Left renal pelvis (tissue), 4 donors: ENCODE results near the gene FNIP2. TPM values are rescaled to one million over a fixed set of nuclear protein-coding genes. Genes with fewer than 3 reads are reported as not detected.
"Not testable (repeated sequence)": the region's sequence is repeated elsewhere in the genome, so short reads cannot be mapped to it uniquely, and the experiment has no call there.

Source experiments
- DNase-seq, 4 donors: peaks; one replicate each; pipeline ENCODE4 v3.0.0-alpha.2; 2013; ENCODE audit warnings: low read depth in 4 of 4, low spot score in 3 of 4
- polyA plus RNA-seq, 4 donors: library from polyadenylated mRNA; unstranded; fragments of 120-200 nt; gene quantifications; one replicate each; pipeline ENCODE4 v1.2.1, GENCODE V29; 2013; ENCODE audit not compliant: insufficient read length in 4 of 4

FNIP2 gene
- 10 to 100 TPM; 29.6 to 52.9 (median 46.2) TPM for polyA plus RNA-seq

DNA sequence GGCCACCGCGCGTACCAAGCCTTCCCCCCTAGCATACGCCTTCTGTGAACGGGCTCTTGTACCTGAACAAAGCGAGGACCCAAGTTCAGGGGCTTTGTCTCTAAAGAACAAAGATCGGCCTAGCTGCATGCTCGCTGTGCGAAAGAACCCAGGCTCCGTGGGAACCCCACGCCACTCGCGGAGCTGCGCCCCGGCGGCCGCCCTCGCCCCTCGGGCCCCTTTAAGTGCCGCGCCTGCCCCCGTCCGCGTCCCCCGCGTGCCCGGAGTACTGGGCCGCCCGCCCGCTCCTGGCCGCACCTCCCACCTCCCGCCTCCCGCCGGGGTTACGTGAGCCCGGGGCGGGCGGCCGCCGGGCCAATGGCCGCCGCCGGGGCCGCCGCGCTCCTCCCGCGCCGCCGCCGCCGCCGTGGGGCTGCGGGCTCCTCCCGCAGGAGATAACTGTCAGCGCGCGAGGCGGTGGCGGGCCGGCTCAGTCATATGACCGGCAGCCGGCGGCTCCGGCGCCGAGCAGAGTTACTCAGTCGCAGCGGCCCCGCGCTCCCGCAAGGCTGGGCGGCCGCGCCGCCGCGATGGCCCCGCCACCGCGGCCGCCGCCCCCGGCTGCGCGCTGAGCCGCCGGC is at the start of gene FNIP2:
FNIP2 (plus strand) TSS at position 472 of the 620 bp plus-strand sequence. CDS start 187 bp downstream, outside the sequence.
- peak in 1 of 4 donors; percentile 64 for DNase-seq

DNA sequence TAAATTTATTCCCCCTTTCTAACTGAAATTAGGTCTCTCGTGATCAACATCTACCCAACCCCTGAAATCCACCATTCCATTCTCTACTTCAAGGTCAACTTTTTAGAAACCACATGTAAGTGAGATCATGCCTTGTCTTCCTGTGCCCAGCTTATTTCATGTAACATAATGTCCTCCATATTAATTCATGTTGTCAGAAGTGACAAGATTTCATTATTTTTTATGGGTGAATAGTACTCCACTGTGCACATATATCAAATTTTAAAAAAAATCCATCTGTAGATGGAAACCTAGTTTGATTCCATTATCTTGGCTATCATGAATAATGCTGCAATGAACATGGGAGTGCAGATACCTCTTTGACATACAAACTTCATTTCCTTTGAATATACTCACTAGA is 47.1 kb upstream of the FNIP2 start:
- DNase-seq = no peak

DNA sequence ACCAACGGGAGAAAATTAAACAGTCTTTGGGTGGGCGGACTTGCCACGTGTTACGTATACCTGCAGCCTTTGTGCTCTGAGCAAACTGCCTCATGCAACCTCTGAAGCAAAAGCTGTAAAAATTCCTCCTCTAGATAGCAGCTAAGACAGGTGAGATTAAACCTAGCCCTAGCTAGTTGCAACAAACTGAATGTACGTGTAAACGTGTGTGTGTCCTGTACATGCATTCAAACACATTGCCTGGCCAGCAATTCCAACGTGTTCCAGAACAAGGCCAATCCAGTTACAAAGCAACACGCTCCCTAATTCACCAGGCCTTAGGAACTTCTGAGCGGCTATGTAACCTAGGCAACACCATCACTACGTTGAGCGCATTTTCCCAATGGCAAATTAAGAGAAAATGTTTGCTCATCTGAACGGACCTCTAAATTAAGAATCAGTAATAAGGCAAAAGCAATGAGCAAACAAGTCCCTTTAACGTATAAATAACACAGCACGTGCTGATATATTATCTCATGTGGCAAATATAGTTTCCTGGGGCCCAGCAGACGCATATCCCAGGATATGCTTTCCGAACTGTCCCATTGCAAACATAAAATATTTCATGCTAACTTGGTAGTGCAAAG is 46.4 kb upstream of the FNIP2 start:
- DNase-seq = peak in 1 of 4 donors; percentile 16

DNA sequence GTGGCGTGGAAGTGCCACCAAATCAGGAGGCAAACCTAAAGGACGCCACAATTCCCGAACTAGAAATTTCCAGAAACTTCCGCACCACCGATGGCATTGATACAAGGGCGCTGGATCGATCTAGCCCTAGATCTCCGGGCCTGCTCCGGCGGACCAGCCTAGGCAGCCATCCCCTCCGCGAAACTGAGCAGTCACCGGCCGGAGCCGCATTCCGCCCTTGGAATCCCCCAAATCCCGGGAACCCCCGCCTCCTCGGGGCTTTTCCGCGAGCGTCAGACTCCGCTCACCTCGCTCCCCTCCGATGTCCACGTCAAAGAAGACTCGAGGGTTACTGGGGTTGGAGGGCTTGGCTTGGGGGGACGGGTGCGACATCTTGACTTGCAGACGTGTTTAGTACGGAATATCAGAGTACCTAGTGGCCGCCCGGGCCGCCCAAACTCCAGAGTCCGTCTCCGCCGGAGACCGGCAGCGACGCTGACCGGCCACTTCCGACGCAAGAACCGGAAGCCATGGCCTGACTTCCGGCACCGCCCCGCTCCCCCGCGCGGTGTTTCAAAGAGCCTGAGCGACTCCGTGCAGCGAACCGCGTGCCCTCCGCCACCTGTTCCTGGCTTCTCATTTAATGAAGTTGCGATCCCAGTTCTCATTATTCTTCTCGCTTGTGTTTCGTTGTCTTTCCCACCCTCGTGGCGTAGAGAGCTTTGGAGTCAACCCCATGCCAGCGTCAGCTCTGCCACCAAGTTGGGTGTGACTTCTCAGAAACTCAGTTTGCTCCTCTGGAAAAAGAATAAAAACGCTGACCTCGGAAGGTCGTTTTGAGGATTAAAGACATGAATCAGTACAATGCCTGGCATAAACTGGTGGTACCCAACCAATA is 45.7 kb upstream of the FNIP2 start, which contains the start of gene PPID:
PPID (minus strand) TSS at position 480 of the 877 bp plus-strand sequence; CDS start at position 372, 108 bp downstream.
- peak; percentile 64 to 76 (median 68) for DNase-seq

DNA sequence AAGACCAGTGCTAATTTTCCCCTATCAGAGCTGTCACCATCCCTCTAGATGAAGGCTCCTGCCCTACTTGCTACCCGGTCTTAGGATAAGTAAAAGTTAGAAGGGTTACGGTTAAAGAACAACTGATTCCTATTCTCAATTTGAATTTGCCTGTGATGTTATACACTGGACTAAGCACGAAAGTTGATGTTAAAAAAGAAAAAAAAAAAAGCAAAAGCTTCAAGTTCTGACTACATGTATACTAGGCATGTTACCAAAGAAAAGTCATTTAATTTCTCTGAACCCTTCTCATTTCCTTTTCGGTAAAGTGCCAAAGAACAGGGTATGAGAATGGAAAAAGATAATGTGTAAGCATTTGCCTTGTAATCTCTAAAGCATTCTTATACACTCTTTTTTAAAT is 44.2 kb upstream of the FNIP2 start:
- no peak for DNase-seq

DNA sequence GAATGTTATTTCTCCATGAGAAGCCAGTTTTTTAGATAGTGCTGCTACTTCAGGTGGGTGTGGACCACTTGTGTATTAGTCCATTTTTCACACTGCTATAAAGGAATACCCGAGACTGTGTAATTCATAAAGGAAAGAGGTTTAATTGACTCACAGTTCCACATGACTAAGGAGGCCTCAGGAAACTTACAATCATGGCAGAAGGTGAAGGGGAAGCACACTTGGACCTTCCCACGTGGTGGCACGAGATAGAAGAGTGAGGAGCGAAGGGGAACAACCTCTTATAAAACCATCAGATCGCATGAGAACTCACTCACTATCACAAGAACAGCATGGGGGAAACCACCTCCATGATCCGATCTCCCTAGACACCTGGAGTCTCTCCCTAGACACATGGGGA is 42.2 kb upstream of the FNIP2 start:
- no peak for DNase-seq

DNA sequence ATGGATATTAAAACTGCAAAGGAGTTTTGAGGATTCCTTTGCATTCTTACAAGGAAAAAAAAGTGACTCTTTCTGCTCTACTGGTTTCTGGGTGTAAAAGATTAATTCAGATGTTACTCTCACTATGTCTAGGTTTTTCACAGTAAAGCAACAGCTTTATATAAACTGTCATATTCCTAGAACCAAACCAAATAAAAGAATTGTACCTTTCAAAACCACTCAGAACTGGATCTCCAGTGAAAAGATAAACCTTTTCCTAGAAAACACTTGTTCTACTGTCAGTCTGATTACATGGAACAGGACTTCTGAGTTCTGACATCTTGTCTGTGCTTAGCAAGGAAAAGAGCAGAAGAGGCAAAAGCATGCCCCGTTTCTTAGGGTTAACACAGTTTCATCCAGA is 40.6 kb upstream of the FNIP2 start:
- no peak for DNase-seq

DNA sequence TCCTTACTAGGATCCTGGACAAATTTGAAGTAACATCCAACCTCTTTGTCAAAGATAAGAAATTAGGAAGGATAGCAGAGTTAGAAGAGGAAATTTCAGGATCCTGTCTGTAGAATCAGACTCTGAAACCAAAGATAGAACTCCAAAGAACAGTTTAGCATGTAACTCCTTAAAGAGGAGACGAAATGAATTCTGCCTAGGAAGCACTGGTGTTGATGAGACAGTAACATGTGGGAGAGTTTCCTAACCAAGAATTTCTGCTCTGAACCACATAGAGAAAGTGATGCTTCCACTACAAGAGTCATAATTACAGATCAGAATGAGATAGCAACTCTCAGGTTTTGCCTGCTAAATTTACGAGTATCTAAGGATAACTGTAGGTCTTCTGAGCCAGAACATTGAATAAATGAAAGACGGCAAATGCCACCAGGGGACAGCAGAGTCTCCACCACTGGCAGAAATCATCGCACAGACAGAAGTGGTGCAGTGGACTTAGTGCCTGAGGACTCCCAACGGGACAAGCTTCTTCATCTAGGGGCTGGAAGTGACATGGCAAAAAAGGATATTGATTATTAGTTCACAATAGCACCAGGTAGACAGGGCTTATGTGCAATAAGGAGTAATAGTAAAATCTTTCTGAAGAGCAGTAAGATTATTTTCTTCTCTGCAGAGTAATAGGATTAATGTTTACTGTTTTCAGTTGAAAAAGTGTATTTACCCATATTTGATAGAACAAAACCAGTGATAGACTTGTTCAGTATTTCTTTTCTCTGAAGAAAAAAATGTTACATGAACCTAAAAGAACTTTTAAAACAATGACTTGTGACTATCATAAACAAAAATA is 38.9 kb upstream of the FNIP2 start:
- DNase-seq = peak in 1 of 4 donors; percentile 21

DNA sequence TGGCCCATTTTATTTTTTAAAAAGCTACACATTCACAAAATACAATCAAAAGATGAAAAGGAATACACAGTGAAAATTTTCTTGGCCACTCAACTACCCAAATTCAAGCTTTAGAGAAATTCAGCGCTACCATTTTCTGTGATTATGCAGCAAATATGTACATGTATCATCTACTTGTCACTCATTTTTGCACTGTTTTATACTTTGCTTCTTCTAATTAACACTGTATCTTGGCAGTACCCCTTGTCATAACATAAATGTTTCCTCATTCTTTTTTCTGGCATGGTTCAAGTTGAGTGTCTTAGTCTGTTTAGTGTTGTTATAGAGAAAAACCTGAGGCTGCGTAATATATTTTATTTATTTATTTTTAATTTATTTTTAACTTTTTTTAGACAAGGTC is 30.0 kb upstream of the FNIP2 start:
- no peak for DNase-seq

DNA sequence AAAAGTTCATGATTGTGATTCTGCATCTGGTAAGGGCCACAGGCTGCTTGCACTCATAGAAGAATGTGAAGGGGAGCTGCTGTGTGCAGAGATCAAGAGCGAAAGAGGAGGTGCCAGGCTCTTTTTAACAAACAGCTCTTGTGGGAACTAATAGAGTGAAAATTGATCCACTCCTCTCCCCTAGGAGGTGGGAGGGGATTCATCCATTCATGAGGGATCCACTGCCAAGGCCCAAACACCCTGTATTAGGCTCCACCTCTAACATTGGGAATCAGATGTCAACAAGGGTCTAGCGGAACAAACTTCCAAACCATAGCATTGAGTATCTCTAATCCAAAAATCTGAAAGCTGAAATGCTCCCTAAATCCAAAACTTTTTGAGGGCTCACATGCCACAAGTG is 29.2 kb upstream of the FNIP2 start:
- DNase-seq = no peak

DNA sequence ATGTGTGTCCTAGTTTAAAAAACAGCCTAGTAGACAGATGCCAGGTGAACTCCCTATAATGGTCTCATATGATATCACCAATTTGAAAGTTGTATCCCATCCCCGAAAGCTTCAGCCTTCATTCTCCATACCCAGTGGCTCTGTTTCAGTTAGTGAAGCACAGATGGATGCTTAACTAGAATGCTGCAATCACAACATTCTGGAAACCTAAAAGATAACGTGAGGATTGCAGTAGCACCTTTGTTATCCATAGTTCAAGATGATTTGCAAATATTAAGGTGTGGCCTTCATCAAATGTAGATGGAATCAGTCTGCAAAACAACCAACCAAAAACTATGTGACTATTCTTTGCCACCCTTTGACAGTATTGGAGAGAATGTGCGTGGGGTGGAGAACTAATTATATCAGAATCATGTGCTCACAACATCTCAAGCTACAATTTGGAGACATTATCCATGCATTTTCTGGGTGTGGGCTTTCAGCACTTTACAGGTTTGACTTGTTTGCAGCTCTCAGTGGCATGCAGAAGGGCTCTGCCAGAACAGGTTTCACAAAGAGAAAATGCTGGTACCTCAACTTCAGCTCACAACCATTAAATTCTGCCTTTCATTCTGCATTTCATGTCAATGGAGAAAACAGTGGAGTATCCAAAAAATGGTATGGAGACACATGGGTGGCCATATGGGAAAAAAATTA is 27.4 kb upstream of the FNIP2 start:
- DNase-seq = no peak

DNA sequence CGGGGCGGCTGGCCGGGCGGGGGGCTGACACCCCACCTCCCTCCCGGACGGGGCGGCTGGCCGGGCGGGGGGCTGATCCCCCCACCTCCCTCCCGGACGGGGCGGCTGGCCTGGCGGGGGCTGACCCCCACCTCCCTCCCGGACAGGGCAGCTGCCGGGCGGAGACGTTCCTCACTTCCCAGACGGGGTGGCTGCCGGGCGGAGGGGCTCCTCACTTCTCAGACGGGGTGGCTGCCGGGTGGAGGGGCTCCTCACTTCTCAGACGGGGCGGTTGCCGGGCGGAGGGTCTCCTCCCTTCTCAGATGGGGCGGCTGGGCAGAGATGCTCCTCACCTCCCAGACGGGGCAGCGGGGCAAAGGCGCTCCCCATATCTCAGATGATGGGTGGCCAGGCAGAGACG is 22.3 kb upstream of the FNIP2 start:
- not testable (repeated sequence) for DNase-seq

DNA sequence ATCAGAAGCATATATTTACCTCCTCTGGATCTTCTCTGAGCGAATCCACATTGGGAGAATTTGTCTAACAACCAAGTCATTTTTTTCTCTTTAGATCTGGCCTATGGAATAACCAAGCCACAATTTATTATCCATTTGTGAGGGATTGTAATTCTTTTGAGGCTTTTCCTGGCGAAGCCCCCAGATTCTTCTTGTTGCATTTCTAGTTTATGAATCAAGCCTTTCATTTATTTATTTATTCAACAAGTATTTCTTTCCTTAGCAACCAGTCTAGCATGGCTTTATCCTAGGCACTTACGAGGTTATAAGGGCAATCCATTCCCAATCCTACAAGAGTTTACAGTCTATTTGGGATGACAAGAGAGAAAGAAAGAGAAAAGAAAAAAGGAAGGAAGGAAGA is 18.4 kb upstream of the FNIP2 start:
- no peak for DNase-seq

DNA sequence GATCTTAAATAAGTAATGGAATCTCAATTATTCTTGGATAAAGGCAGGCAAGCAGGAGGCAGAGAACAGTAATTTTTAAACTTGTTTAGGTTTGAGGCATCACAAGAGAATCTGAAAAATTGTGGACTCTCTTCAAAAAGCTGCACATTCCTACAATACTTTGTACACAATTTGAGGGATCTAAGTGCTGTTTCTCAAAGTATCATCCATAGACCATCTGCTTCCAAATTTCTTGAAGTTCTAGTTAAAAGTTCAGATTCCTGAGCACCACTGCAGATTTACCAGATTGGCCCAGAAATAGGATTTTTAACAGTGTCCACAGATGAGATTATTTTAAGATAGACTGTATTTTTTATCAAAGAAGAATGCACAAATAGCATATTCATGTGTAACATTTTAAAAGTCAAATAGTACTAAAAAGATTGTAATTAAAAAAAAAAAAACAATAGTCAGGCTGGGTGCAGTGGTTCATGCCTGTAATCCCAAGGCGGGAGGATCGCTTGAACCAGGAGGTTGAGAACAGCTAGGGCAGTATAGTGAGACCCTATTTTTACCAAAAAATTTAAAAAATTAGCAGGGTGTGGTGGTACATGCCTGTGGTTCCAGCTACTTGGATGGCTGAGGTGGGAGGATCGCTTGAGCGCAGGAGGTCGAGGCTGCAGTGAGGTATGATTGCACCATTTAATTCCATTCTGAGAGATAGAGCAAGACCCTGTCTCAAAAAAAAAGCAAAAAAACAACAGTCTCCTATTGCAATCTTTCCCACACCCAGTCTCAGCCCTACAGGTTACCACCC is 14.2 kb upstream of the FNIP2 start:
- no peak for DNase-seq

DNA sequence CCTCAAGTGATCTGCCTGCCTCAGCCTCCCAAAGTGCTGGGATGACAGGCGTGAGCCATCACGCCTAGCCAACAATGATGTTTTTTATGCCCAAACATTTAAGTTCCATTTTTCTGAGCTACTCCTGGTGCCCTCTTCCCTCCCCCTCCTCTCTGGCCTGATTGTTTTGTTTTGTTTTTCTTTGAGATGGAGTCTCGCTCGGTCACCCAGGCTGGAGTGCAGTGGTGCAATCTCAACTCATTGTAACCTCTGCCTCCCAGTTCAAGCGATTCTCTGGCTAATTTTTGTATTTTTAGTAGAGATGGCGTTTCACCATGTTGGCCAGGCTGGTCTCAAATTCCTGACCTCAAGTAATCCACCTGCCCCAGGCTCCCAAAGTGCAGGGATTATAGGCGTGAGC is 13.0 kb upstream of the FNIP2 start:
- DNase-seq = not testable (repeated sequence)

DNA sequence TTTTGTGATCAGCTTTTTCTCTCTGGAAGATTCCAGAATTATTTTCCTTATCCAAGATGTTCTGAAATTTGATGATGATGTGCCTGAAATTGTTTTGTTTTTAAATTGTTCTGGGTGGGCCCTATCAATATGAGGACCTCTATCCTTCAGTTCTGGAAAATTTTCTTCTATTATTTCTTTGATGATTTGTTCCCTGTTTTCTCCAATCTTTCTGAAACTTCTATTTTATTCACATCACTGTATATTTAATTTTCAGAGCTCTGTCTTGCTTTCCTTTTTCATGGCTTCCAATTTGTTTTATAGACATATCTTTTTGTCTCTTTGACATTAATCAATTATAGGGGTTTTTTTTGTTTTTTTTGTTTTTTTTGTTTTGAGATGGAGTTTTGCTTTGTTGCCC is 12.2 kb upstream of the FNIP2 start:
- no peak for DNase-seq

DNA sequence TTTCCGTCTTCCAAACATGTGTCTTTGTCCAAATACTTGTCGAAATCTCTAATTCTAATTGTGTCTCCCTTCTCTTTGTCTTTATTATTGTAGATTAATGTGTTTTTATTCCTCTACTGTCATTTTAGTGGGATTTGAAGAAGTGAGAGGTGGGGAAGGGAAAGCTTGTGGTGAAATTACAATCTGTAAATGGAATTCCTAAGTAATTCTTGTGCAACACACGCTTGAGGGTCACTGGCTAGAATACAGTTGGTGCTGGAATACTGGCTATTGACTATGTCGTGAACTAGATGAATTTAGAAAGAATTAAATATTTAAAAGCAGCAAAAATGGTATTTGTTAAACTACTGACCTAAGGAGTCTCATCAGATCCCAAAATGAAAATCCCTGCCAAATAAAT is 10.7 kb upstream of the FNIP2 start:
- no peak for DNase-seq

DNA sequence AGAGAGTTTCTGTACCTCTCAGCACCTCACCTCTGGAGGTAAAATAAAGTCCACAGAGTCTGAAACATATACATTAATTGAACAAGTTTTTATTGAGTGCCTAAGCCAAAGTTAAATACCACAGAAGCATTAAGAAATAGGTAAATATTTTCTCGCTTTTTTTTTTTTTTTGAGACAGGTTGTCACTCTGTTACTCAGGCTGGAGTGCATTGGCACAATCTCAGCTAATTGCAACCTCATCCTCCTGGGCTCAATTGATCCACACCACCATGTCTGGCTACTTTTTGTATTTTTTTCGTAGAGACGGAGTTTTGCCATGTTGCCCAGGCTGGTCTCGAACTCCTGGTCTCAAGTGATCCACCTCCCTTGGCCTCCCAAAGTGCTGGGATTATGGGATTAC is 10.1 kb upstream of the FNIP2 start:
- no peak for DNase-seq

DNA sequence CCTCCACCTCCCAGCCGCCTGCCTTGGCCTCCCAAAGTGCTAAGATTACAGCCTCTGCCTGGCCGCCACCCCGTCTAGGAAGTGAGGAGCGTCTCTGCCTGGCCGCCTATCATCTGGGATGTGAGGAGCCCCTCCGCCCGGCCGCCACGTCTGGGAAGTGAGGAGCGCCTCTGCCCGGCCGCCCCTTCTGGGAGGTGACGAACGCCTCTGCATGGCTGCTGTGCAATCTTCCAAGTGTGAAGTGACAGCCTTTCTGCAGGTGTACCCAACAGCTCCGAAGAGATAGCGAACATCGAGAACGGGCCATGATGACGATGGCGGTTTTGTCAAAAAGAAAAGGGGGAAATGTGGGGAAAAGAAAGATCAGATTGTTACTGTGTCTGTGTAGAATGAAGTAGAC is 9.3 kb upstream of the FNIP2 start:
- not testable (repeated sequence) for DNase-seq
